Dendritic cell treated with granulocyte-macrophage colony-stimulating factor and Interleukin-4, amounts not matched to agents 40 ng/mL and 50 ng/mL, for 4 days (primary cell): ENCODE measurements around the gene FIGNL2.

Experiments used
- H3K27ac Mint-ChIP-seq: one replicate; pipeline ENCODE4 v1.8.0; 2022; ENCODE audit warnings: mild to moderate bottlenecking, mixed read lengths
- H3K27me3 Mint-ChIP-seq: one replicate; pipeline ENCODE4 v1.8.0; 2022; ENCODE audit warnings: mild to moderate bottlenecking, mixed read lengths
- H3K36me3 Mint-ChIP-seq: one replicate; pipeline ENCODE4 v1.8.0; 2022; ENCODE audit warnings: low read depth, mixed read lengths
- H3K4me1 Mint-ChIP-seq: one replicate; pipeline ENCODE4 v1.8.0; 2022; ENCODE audit warnings: low read depth, mixed read lengths
- H3K4me3 Mint-ChIP-seq: one replicate; pipeline ENCODE4 v1.8.0; 2022; ENCODE audit warnings: mild to moderate bottlenecking, moderate library complexity, mixed read lengths
- H3K9me3 Mint-ChIP-seq: one replicate; pipeline ENCODE4 v1.8.0; 2022; ENCODE audit warnings: mixed read lengths
- intact Hi-C: fragments of 100-400 bp; cut with micrococcal nuclease; formaldehyde crosslinking; loops from one replicate; pipeline ENCODE4 v1.15.0; 2022

FIGNL2 gene

DNA sequence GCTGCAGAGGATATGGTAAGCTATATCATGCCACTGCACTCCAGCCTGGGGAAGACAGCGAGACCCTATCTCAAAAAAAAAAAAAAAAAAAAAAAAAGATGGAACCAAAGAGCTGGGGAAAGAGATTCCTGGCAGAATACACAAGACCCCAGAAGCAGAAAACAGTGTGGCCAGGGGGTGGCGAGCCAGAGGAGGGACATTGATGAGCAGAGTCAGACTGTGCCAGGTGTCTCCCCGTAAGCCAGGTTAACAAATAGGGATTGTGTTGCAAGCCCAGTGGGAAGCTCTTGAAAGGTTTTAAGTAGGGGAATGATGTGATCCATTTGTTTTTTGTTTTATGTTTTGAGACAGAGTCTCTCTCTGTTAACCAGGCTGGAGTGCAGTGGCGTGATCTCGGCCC is 56.1 kb downstream of the FIGNL2 start:
- Mint-ChIP-seq H3K4me3 (no peak overlapping the region), H3K9me3 (no peaks in the 10 kb centered on the region), H3K27ac (no peak overlapping the region), H3K36me3 (no peaks in the 10 kb centered on the region), H3K4me1 (no peaks in the 10 kb centered on the region), H3K27me3 (no peaks in the 10 kb centered on the region)
- intact Hi-C loops = no loop called here

GRCh38 chr12:51788876-51789275 is 59.6 kb downstream of the FIGNL2 start:
- intact Hi-C loops = no loop called here
- H3K4me3 Mint-ChIP-seq = no peak overlapping the region
- no peaks in the 10 kb centered on the region for H3K36me3 Mint-ChIP-seq
- no peaks in the 10 kb centered on the region for H3K4me1 Mint-ChIP-seq
- H3K27ac Mint-ChIP-seq = no peak overlapping the region
- H3K9me3 Mint-ChIP-seq = no peaks in the 10 kb centered on the region
- H3K27me3 Mint-ChIP-seq = no peaks in the 10 kb centered on the region

DNA sequence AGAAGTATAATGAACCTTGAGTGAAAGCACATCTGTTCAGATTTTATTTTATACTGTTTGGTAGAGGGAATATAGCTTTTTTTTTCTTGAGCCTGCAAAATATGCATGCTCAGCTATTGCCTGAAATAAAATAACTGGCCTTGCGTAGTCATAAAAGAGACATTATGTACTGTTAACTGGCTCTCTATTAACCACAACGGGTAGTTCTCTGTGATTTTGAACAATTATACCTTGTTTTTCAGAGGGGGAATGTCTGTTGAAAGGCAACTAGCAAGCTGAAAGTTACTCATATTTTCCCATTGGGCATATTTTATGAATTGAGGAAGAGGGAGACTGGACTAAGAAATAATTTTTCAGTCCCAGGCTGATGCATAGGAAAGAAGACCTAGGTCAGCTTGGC is 62.6 kb downstream of the FIGNL2 start:
- Mint-ChIP-seq H3K4me1 (peaks cover 6% of the 10 kb centered on the region), H3K9me3 (no peaks in the 10 kb centered on the region), H3K27me3 (peaks cover 3% of the 10 kb centered on the region), H3K27ac (no peak overlapping the region), H3K4me3 (no peak overlapping the region), H3K36me3 (no peaks in the 10 kb centered on the region)
- intact Hi-C loops = no loop called here

DNA sequence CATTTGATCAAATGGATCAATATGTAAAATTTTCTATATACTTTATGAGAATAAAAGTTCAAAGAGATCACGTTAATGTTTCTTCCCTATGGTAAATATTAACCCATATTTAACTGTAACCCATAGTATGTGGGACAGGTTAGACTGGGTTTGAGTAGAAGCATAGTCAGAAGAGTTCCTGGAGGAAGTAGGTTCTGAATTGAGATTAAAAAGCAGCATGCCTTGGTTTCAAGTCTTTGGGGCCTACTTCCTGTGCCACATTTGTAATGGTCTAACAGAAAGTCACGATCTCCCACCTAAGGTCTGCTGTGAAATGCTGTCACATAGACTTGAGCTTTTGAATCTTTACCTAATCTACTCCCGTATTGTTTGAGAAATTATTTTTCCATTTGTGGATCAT is 63.8 kb downstream of the FIGNL2 start:
- H3K36me3 Mint-ChIP-seq = no peaks in the 10 kb centered on the region
- H3K4me3 Mint-ChIP-seq = no peak overlapping the region
- peaks cover 6% of the 10 kb centered on the region for H3K27me3 Mint-ChIP-seq
- no peak overlapping the region for H3K27ac Mint-ChIP-seq
- intact Hi-C loops = no loop called here
- H3K9me3 Mint-ChIP-seq = no peaks in the 10 kb centered on the region
- peaks cover 6% of the 10 kb centered on the region for H3K4me1 Mint-ChIP-seq

DNA sequence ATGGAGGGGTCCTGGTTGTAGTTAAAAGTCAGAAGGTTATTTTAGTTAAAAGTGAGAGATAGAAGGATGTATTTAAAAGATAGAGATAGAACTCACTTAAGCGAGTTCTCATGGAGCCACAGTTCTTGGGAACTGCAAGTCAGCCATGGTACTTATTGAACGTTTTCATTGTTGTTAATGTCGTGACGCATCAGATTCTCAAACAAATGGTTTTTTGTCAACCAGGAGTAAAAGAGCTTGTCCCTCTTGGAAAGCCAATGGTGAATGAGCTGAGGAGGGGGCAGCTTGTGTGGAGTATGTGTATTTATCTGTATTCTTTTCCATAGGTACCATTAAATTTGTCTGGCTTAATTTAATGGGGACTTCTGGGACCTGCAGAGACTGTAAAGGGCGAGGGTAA is 68.6 kb downstream of the FIGNL2 start:
- peaks cover 6% of the 10 kb centered on the region for H3K4me1 Mint-ChIP-seq
- no peak overlapping the region for H3K27ac Mint-ChIP-seq
- H3K9me3 Mint-ChIP-seq = no peaks in the 10 kb centered on the region
- intact Hi-C loops = no loop called here
- peaks cover 9% of the 10 kb centered on the region for H3K27me3 Mint-ChIP-seq
- H3K4me3 Mint-ChIP-seq = no peak overlapping the region
- no peaks in the 10 kb centered on the region for H3K36me3 Mint-ChIP-seq

DNA sequence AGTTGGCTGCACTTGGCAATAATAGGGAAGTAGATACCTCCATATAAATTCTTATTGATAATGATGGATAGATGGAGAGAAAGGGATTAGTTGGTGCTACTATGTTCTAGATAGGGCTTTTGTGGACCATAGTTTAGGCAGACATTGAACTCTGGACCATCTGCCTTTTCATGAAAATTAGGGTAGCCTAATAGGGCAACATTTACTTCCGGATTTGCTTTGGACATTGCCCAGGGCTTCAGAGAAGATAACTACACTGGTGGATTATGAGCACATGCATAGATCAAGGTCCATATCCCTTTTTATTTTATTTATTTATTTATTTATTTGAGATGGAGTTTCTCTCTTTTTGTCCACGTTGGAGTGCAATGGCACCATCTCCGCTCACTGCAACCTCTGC is 70.5 kb downstream of the FIGNL2 start:
- no peak overlapping the region for H3K4me3 Mint-ChIP-seq
- H3K9me3 Mint-ChIP-seq = no peaks in the 10 kb centered on the region
- H3K27ac Mint-ChIP-seq = no peak overlapping the region
- intact Hi-C loops = no loop called here
- H3K27me3 Mint-ChIP-seq = peaks cover 9% of the 10 kb centered on the region
- peaks cover 20% of the 10 kb centered on the region for H3K4me1 Mint-ChIP-seq
- no peaks in the 10 kb centered on the region for H3K36me3 Mint-ChIP-seq

DNA sequence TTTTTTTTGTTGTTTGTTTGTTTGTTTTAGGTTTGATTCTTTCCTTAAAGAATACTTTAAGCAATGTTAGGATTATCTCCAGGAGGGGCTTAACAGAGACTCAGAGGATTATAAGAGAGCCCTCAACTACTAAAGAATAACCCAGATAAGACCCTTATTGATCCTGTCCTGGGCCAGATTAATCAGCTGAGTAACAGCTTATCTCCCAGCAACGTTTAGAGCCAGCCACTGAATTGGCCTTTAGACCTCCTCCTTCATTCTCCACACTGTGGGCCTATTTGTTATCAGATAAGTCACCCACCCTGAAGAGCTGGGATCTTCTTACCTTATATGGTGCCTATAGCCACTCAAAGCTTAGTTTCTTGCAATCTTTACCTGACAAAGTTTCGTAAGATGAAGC is 71.1 kb downstream of the FIGNL2 start:
- H3K27me3 Mint-ChIP-seq = peaks cover 8% of the 10 kb centered on the region
- intact Hi-C loops = no loop called here
- H3K9me3 Mint-ChIP-seq = no peaks in the 10 kb centered on the region
- no peak overlapping the region for H3K4me3 Mint-ChIP-seq
- H3K27ac Mint-ChIP-seq = no peak overlapping the region
- no peaks in the 10 kb centered on the region for H3K36me3 Mint-ChIP-seq
- peaks cover 18% of the 10 kb centered on the region for H3K4me1 Mint-ChIP-seq

- intact Hi-C loops = no loop called here
- Mint-ChIP-seq H3K27ac (no peak overlapping the region), H3K36me3 (no peaks in the 10 kb centered on the region)
Observed at GRCh38 chr12:51774933-51775332, 73.6 kb downstream of the FIGNL2 start.

GRCh38 chr12:51773145-51773869 is 75.2 kb downstream of the FIGNL2 start:
- Mint-ChIP-seq H3K4me3 (no peak overlapping the region), H3K4me1 (peaks cover 15% of the 10 kb centered on the region), H3K9me3 (no peaks in the 10 kb centered on the region), H3K27ac (no peak overlapping the region), H3K36me3 (no peaks in the 10 kb centered on the region), H3K27me3 (peaks cover 6% of the 10 kb centered on the region)
- intact Hi-C loops = no loop called here

More at GRCh38 chr12:51774933-51775332, 73.6 kb downstream of the FIGNL2 start:
- no peak overlapping the region for H3K4me3 Mint-ChIP-seq
- H3K27me3 Mint-ChIP-seq = peaks cover 6% of the 10 kb centered on the region
- no peaks in the 10 kb centered on the region for H3K9me3 Mint-ChIP-seq
- H3K4me1 Mint-ChIP-seq = peaks cover 15% of the 10 kb centered on the region

DNA sequence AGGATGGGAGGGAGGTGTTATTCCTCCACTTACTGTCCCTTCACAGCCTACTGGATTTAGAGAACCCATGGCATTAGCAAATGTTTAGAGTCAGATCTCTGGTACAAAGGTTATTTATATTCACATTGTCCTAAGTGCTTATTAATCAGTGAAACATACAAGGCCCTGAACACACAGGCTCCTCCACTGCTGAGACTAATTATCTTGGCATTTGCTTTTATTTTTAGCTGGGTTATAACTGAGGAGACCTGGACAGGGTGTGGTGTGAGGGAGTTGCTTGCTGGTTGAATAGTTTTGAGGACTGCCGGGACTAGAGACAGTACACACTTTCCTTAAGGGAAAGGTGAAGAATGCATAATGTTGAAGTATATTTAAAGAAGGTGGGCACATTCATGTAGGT is 77.5 kb downstream of the FIGNL2 start:
- Mint-ChIP-seq H3K4me1 (peaks cover 15% of the 10 kb centered on the region), H3K36me3 (no peaks in the 10 kb centered on the region), H3K9me3 (no peaks in the 10 kb centered on the region), H3K4me3 (no peak overlapping the region), H3K27ac (no peak overlapping the region), H3K27me3 (peaks cover 6% of the 10 kb centered on the region)
- intact Hi-C loops = no loop called here
